Measurements from ENCODE around the gene DTX3.
A peak's percentile ranks its signal among the peaks of the same experiment; 100 is the strongest.

The DTX3 gene

GRCh38 chr12:57620936-57621496 is 16.4 kb downstream of the DTX3 start:
- DNase-seq = peak in 1 of 2 donors; percentile 15

GRCh38 chr12:57621497-57622292 is 17.1 kb downstream of the DTX3 start:
- peak; percentile 50 to 59 for DNase-seq

- DNase-seq = no peak
These were observed 17.9 kb downstream of the DTX3 start for GRCh38 chr12:57622293-57623245.

GRCh38 chr12:57623385-57623784 is 18.8 kb downstream of the DTX3 start:
- no peak for DNase-seq

GRCh38 chr12:57623811-57624390 is 19.3 kb downstream of the DTX3 start:
- DNase-seq = no peak

- DNase-seq = no peak
These were observed 20.0 kb downstream of the DTX3 start for GRCh38 chr12:57624441-57625220.

GRCh38 chr12:57625261-57626032 is 20.8 kb downstream of the DTX3 start:
- no peak for DNase-seq

- no peak for DNase-seq
These were observed 21.7 kb downstream of the DTX3 start for GRCh38 chr12:57626111-57626920.

- DNase-seq = no peak
These were observed 22.4 kb downstream of the DTX3 start for GRCh38 chr12:57626921-57627445.

GRCh38 chr12:57627501-57628279 is 23.1 kb downstream of the DTX3 start:
- DNase-seq = peak in 1 of 2 donors; percentile 14

- no peak for DNase-seq
These were observed 23.9 kb downstream of the DTX3 start for GRCh38 chr12:57628280-57629191.

GRCh38 chr12:57629897-57630471 is 25.4 kb downstream of the DTX3 start:
- no peak for DNase-seq

GRCh38 chr12:57630891-57631433 is 26.3 kb downstream of the DTX3 start:
- no peak for DNase-seq

- DNase-seq = peak in 1 of 2 donors; percentile 1
These were observed 27.0 kb downstream of the DTX3 start for GRCh38 chr12:57631566-57632072.

- DNase-seq = peak in 1 of 2 donors; percentile 7
These were observed 27.7 kb downstream of the DTX3 start for GRCh38 chr12:57632073-57632957.

All from CD4-positive, alpha-beta T cell treated with Interleukin-4 for 1 hour (primary cell).